Effector CD4-positive, alpha-beta T cell (primary cell): Measurements from ENCODE around the gene DTNA.

Source experiments
- DNase-seq: peaks from one replicate; pipeline ENCODE4 v3.0.0-alpha.2; 2020

The DTNA gene

DNA sequence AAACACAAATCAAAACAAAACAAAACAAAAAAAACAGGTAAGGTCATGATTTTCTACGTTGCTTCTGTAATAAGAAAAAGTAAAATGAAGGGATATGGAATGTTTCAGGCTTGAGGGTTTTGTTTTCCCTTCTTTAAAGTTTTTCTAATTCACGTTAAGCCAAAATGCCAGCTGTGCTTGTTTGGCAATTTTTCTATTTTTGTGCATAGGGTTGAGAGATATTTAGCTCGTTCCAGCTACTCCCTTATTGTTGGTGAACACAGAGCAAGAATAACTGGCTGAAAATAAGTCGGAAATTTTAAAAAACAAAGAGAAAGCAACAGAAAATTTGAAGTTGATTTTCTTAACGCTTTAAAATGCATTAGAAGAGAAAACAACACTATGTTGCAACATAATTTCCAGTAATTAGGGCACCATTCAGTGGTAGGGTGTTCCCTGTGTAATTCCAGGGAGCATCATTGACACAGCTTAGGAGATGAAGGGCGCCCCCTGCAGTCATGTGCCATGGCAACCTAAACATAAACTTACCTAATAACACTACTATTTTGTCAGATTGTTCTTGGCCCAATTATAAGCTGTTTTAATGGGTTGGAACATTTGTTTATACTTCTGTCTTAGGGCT lies 99.5 kb downstream of the DTNA start:
- DNase-seq, result no peak

DNA sequence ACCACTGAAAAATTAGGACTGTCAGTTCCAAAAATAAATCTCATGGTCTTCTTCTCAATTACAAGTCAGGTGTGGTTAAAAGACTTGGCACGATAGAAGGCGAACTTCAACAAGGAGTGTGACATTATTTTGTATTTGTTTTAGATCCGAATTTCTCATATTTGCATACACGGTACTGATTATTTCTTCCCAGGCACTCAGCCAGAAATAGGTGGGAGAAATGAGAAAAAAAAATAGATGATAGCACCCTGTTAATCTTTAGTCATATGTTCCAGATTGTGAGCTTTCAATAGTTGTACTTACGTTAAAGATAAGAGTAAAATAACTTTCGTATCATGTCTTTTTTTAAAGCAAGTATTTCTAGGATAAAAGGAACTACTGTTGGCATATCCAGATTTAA lies 106.1 kb downstream of the DTNA start:
- DNase-seq, result no peak

DNA sequence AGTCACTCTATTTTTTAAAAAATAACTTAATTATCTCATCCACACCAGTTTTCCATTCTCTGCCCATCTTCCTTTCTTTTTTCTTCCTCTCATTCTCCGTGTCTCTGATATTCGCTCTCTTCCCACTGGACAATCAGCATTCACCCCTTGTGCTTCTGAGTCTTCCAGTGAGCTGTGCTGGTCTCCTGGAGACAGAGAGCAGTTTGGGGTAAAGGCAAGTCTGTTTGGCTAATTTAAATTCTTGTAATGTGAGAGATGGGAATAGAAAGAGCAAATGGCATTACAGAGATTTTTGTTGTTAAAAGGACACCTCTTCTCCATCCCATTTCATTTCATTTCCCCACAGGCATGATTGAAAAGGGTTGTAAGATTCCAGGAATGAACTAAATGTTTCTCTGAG lies 107.5 kb downstream of the DTNA start:
- DNase-seq, result no peak

DNA sequence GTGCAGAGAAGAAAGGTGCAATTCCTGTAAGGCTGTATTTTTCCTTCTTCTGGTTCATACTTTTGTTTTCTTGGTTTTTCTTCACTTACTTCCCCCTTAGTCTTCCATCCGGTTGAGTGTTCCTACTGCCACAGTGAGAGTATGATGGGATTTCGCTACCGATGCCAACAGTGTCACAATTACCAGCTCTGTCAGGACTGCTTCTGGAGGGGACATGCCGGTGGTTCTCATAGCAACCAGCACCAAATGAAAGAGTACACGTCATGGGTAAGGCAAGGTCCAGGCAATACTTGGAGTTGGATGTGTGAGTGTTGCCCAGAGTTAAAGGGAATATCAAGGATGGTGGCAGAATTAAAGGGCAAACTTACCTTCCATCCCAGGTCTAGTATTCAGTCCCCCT lies 108.0 kb downstream of the DTNA start:
- no peak for DNase-seq

DNA sequence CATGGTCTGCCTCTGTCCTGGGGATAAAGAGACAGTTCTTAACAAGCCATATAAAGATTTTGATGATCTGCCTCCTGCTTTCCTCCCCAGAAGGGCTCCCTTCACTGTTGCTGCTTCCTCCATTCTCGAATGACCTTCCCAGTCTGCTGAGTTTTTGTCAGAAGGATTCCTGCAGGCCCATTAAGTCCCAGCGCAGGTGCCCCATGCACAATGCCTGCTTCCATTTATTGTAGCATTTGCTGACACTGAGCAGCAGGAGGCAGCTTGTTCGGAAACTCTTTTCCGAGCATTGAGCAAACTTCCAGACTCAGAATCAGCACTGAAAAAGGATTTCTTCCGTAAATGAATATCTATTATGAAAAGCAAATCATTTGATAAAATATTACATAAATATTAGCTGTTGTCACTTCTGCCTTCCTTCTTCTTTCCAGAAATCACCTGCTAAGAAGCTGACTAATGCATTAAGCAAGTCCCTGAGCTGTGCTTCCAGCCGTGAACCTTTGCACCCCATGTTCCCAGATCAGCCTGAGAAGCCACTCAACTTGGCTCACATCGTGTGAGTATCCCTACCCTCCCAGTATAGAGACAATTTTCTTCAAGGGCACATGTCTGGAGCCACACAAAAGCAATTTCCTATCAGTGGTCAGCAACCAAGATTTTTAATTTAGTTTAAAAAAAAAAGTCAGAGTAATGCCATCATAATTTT lies 110.4 kb downstream of the DTNA start:
- no peak for DNase-seq

DNA sequence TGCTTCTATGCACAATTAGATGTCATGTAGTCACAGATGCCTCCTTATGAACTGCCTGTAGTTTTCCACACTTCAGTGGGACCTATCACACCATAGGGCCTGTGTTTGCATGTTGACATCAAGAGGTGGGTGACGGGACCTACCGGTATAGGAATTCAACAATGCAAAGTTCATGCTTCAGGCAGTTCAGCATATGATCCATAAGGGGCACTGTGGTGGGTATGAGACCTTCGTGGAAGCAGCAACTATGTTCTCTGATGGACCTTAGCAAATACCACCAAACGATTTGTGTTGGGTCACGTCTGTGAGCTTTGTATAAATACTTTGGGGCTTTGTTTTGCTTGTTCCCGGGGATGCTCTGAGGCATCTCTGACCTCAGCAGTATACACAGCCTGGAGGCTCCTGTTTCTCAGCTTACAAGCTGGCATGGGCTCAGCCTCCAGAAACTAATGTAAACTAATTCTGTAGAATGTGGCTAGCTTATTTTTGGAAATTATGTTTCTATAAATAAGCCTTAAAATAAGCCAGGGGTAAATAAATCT lies 111.6 kb downstream of the DTNA start:
- no peak for DNase-seq

DNA sequence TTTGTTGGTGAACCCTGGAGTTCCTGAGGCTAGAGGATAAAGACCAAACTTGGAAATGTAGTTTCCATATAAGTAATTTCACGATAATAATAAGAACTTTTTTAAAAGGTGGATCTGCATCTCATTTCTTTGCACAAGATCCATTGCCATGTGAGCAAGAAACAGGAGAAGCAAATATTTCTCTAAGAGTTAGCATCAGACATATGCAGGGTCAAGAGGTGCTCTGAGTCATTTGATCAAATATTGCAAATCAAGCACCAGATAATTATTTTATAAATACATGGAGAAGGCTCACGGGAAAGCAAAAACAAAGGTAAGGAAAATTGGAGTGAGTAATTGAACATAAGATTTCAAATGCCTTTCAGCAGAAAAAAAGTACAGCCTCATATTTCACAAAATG lies 118.0 kb downstream of the DTNA start:
- DNase-seq, result no peak

DNA sequence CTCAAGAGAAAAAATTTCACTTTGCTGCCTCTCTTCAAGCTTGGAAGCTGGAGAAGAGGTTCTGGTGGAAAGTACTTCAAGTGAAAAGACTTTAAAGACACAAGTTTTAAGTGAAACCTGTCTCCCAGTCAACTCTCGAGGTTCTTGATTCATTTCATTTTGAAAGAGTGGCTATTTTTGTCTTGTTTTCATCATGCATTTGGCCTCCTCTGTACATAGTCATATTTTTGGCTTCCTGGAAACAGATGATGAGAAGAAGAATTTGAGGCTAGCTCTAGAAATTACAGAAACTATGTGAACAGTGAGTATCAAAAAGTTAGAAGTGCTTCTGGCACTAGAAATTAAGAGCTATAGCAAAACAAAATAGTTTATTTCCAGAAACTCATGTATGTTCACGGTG lies 124.8 kb downstream of the DTNA start:
- no peak for DNase-seq

DNA sequence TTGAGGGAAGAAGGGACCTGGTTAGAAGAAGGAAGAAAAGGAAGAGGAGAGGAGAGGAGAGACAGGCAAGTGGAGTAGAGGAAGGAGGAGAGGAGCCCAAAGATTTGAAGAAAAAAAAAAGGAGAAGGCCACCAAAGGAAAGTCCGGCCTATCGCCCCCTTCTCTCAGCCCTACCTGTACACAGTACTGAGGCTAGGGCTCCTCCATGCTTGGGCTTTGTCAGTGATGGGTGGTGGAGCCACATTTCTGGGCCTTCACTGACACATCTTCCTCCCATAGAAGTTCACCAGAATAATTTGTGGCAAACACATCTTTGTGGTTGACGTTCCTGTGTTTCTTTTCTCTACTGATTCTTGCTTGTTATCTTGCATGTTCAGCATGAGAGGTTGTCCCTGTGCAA lies 125.4 kb downstream of the DTNA start:
- no peak for DNase-seq

DNA sequence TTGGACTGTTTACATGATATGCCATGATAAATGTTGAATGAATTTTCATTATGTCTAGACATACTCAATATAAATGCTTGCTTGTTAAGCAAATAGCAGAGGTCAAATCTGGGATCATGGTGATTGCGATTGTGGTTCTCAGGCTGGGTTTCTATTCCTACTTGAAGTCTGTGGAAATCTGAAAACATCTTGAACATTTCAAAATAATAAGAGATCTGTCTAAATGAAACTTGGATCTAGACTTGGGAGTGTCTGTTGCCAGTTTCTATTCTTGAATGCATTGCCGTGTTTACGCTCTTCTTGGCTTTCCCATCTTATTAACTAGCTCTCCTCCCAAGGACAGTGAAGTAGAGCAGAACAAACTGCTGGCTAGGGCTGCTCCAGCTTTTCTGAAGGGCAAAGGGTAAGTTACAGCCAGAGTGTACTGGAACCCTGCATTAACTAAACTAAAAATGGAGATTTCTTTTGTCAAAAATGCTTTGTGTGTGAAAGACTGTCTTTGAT lies 127.7 kb downstream of the DTNA start:
- no peak for DNase-seq

DNA sequence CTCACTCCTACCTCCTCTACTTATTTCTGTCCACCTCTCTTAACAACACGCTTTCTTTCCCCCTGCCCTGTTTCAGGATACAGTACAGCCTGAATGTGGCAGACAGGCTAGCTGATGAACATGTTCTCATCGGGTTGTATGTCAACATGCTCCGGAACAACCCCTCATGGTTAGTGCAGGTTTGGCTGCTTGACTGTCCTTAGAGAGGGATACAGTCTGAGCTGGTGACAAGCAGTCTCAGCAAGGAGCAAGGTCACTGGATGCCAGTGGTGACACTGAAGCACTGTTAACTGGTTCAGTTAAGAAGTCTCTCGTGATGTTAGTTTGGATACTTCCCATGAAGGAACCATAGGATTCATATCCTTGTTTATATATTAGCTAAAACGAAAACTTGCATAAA lies 128.6 kb downstream of the DTNA start:
- DNase-seq, result no peak

DNA sequence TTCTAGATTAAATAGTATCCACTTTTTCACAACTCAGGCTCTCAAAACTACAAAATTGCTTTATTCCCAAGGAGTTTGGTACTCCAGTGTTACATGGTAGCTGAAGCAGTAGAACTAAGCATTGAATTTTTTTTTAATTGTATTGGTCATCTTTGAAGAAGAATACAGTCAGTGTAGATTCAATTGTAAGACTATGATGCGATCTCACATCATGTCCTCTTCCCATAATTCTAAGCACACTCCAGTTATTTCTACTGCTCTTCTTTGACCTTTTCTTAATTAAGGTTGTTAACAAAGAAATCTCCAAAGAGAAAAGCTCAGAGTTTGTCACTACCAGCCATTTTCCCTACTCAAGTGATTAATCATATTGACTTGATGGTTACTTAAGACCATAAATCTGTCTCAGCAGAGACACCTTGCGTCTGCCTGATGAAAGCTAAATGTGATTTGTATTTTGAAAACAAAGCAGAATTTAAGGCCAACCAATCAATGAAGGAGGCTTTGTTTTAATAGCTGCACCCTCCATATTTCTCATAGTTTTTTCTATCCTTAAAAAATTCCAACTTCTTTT lies 130.2 kb downstream of the DTNA start:
- no peak for DNase-seq

DNA sequence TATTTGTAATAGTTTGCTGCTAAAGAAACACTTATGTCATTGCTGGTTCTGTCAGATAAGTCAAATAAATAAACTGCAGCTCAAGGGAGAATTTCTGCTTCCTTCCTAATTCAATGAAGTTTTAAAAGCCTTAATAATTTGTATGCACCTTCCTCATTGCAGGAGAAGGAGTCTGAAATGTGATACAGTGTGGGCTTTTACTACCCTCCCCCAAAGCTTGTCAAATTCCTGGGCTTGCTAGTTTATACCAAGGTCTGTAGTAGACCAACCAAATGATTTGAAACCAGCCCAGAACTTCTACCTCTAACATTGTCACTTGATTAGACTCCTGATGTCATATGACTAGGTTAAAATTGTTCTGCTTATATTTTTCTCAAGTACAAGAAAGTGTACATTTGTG lies 131.8 kb downstream of the DTNA start:
- DNase-seq, result no peak

DNA sequence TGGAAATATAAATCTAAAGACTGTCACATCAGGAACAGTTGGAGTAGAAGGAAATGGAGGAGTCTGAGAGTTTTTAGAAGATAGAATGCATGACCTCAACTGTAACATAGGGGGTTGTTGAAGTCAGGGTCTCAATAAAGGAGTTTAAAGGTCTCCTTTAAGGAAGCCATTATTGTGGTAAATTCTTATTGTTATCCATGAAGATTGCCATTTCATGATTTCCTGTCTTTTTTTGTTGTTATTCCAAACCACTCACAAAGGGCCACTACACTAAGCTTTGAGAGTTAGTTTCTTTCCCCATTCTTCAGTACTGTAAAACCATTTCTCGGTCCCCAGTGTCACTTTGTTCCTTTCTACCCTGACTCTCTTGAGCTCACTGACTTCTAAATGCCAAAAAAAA lies 134.0 kb downstream of the DTNA start:
- DNase-seq, result no peak

DNA sequence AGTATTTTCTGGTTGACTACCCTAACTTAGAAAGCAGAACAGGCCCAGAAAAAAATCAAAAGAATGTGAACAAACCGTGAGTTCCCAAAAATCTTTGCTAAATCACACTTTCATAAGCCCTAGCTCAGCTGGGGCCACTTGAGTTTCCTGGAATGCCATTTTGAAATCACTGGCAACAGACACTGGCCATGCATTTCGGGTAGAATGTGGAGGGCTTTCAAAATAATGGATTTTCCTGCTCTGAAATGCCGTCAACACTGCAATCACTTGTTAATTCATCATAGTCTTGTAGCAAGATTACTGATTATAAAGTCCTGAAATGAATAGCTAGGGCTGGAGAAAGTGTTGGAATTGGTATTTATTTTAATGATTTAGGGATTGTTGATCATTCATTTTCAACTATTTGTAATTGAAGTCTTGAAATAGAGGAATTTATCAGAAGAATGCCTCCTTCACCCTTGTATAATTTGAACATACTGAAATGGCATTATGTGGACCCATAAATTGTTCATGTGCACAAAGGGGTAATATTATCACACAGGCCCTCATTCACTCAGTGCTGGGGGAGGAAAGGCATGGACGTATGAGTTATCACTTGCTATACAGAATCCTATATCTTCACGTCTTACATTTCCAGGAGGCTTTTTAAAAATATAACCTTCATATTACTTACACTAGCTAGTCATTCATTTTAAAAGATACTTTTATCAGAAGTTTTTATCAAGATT lies 134.8 kb downstream of the DTNA start:
- no peak for DNase-seq

DNA sequence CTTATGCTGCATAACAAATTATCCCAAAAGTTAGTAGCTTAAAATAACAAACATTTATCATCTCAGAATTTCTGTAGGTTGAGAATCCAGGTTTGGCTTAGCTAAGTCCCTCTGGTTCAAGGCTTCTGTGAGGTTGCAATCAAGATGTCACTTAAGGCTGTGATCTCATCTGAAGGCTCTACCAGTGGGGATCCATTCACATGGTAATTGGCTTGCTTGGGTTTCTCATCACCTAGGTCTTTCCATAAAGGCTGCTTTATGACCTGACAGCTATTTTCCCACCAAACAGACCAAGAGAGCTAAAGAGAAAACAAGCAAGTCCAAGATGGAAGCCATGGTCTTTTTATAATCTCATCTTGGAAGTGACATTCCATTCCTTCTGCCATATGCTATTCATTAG lies 137.3 kb downstream of the DTNA start:
- no peak for DNase-seq

DNA sequence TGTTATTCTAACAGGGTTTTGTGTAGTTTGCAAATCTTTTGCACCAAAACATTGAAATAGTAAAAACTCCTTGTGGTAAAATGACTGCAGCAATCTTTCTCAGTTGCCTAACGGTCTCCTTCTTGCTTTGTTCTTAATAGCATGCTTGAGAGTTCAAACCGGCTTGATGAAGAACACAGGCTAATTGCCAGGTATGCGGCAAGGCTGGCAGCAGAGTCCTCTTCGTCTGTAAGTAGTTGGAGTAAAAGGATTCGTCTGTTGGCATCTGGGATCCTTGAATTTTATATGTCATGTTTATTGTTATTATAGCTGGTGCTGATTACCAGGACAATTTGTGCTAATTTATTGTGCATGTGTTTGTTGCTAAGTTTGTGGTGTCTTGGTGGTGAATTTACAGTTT lies 138.1 kb downstream of the DTNA start:
- DNase-seq, result no peak

DNA sequence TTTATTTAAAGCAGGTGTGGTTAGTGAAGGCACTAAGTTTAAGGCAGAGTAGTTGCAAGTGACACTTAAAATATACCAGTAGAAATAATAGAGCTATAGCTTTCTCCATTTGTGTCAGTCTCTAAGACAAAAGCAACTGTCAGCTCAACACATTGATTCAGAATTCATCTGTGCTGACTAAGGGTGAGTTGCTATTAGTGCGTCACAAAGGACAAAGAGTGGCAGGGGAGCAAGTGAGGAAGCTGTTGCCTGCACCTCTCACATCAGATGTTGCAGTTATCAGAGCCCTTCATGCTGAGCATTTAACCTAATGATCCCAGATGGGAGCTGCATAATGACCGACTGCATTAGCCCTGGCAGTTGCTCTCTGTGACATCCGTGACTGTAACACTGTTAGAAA lies 138.6 kb downstream of the DTNA start:
- no peak for DNase-seq

DNA sequence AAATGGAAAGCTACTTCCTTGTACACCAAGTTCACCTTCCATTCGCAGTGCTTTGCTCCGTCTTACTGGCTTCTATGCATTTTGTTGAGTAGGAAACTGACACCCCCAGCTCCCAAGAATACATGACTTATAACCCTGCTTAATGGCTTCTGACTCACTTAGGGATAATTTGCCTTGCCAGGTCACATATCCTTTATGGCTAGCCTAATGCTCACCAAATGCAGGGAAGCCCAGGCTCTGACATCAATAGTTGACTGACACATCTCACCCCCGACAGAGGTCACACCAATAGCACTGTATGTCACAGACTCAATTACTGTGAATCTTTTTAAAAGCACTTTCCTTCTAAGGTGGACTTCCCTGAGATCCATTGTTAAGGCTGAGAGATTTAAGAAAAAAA lies 147.2 kb downstream of the DTNA start:
- DNase-seq, result no peak

DNA sequence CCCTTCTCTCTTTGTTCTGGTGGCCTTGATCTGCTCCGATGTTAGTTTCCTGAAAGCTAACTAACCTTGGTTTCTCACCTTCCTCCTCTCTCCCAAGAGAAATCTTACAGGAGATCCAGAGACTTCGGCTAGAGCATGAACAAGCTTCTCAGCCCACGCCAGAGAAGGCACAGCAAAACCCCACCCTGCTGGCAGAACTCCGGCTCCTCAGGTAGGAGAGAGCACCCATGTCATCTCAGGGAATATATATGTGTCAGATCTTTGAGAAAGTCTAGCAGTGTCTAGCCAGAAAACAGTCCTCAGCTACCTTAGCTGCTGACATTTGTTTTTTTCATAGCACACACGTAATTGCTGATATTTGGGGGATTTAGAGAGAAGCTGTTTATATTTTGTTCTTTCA lies 148.1 kb downstream of the DTNA start:
- DNase-seq, result no peak

DNA sequence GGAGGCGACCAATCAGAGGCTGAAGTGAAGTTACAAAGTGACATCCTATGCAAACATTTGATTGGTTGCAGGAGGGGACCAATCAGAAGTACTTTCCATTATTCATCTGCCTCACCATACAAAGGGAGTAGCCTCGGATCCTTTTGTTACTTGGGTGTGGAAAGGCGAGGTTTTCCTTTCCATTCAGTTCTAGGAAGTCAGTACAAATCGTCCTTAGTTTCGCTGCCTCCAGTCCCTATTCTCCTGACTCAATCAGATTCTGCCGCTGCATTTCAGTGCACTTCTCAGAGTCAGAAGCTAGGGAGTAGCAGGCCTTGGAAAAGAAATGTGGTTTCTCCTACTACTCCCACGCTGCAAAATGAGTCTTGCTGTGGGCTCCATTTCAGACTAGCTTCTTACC lies 149.4 kb downstream of the DTNA start:
- DNase-seq, result no peak

DNA sequence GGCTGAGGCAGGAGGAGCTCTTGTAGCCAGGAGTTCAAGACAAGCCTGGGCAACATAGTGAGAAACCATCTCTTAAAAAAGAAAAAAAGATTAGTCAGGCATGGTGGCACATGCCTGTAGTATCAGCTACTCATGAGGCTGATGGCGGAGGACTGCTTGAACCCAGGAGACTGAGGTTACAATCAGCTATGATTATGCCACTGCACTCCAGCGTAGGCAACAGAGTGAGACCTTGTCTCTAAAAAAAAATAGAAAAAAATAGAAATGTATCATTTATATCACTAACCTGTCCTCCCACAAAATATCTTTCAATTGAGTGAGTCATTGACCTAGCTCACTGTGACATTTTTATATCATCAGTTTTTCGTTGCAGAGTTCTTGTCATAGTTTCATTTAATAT lies 152.5 kb downstream of the DTNA start:
- no peak for DNase-seq

DNA sequence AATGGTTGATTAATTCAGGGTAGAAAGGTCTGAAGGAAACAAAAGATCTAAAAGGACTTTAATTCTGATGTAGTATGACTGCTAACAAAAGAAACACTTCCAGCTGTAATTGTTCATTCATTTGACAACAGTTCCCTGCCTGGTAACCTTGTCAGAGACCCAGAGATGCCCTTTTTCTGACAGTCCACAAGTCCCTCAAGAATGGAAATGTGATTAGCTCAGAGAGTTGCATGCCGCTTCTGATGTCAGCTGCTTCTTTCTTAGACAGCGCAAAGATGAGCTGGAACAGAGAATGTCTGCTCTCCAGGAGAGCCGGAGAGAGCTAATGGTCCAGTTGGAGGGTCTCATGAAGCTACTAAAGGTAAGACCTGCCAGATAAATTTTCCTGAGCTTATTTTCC lies 153.6 kb downstream of the DTNA start:
- no peak for DNase-seq
